GM12873 (cell line): ENCODE measurements around the gene THEM4.

Experiments
- TF ChIP-seq, protein P1 (sequence below): IDR thresholded peaks from 2 replicates; pipeline ENCODE4 v1.5.1; 2012; ENCODE audit warnings: low read depth, mild to moderate bottlenecking, moderate library complexity, low read length, control low read depth; ENCODE audit not compliant: insufficient read depth; ENCODE audit errors: missing control alignments

Gene THEM4

DNA sequence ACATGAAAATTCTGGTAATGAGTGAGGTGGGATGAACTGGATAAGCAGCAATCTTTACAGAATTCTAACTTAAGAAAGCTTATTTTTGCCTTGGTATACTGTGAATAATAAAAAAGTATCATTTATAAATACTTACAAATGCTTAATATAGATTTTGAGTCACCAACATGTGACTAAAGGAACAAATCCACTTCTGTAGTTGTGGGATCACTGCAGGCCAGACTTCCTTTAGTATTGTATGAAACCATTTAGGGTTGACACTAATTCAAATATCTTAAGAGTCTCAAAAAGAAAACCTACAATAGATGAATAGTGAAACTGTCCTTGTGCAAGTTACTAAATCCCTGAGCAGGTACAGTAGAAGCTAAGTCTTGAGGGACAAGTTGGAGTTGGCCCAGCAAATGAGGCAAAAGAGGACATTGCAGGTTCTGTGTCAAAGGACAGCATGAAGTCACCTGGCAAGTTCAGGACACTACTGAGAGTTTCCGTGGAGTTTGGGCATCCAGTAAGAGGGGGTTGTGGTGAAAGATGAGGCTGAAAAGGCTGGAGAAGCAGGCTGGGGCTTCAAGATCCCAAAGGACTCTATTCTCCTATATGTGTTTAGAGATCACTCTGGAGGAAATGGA is 5.9 kb upstream of the THEM4 start:
- TF ChIP-seq, protein P1, sequence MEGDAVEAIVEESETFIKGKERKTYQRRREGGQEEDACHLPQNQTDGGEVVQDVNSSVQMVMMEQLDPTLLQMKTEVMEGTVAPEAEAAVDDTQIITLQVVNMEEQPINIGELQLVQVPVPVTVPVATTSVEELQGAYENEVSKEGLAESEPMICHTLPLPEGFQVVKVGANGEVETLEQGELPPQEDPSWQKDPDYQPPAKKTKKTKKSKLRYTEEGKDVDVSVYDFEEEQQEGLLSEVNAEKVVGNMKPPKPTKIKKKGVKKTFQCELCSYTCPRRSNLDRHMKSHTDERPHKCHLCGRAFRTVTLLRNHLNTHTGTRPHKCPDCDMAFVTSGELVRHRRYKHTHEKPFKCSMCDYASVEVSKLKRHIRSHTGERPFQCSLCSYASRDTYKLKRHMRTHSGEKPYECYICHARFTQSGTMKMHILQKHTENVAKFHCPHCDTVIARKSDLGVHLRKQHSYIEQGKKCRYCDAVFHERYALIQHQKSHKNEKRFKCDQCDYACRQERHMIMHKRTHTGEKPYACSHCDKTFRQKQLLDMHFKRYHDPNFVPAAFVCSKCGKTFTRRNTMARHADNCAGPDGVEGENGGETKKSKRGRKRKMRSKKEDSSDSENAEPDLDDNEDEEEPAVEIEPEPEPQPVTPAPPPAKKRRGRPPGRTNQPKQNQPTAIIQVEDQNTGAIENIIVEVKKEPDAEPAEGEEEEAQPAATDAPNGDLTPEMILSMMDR, result no peak

DNA sequence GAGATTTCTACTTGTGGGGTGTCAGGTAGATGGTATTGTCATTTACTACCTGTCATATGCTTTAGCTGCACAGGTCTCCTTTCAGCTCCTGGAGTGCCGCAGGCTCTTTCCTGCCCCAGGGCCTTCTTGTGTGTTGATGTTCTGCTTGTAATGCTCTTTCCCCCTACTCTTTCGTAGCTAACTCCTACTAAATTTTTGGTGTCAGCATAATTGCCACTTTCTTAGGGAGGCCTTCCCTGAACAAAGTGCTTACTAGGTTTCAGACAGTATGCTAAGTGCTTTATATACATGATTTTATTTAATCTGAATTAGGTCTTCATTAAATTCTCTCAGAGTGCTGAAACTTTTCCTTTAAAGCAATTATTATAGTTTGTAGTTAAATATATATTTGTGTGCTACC is 4.8 kb upstream of the THEM4 start:
- TF ChIP-seq, protein P1, result no peak

DNA sequence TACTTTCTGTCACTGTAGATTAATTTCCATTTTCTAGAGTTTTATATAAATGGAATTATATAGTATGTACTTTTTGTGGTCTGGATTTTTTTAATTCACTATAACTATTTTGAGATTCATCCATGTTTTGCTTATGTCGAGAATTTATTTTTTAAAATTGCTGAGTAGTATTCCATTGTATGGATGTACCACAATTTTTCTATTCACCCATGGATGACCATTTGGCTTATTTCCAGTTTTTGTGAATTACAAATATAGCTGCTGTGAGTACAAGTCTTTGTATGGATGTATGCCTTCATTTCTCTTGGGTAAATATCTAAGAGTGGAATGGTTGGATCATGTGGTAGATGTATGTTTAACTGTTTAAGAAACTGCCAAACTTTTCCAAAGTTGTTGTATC is 3.7 kb upstream of the THEM4 start:
- TF ChIP-seq, protein P1, result no peak

DNA sequence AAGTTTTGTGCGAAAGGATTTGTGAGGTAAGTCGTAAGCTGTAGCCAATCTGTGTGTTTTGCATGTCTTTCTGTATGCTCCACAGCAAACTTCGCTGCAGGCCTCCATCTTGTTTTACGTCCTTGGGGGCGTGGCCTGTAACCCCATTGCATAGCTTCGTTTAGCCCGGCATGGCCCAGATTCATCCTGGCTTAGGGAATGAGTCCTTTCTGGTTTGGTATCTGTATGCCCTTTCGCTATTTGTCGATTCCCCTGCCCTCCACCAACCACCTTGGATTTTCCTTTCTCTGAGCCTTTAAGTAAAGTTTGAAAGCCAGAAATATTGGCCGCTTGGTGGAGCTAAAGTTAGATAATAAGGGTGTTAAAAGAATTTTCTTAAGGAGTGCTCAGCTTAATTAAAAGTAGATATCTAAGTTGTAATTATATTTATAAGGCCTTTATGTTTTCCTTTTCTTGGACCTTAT is 1.1 kb downstream of the THEM4 start:
- TF ChIP-seq, protein P1, result peak; percentile 31

DNA sequence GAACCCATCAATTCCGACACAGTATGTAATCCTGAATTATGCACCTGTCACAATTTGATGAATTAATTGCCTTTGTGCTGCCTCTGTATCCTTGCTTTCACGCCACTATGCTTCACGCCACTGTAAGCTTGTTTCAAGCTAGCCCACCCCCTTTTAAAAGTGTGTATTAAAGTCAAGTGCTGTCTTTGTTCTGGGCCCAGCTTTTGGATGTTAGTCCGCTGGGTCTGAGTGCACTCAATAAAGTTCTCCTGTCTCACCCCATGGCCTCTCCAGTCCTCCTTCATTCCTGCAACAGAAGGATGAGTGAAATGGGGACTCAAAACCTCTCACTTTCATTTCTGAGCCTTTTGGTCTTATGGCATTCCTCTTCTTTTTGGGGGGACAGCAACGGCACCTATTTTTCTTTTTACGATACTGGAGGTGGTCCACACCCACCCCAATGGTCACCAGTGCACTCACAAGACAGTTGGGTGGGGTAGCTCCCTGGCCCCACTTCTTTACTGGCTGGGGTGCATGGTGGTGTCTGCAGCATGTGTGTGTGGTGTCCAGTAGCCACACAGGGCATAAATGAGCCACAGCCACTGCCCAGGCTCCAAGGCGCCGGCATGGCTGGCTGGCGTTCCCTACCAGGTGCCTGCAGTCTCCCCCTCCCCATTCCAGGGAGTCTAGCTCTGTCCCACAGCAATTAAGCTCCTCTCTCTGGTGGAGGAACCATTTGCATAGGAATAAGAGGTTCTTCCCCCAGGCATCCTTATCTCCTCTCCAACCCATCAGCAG is 1.8 kb downstream of the THEM4 start:
- TF ChIP-seq, protein P1, result no peak

DNA sequence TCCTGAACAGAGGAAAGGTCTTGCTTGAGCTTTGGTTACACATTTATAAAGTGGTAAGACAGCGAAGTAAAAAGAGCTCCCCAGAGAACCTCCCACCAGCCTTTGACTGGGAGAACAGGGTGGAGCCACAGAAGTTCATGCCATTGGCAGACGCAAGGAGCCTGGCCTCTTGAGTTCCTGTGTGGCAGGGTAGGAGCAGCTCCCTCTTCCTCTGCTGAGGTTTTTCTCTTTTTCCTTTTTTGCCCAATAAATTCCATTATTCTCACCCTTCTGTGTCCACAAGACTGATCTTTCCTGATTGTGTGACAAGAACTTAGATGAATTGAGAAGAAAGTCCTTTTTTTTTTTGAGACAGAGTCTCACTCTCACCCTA is 4.3 kb downstream of the THEM4 start:
- TF ChIP-seq, protein P1, result no peak

DNA sequence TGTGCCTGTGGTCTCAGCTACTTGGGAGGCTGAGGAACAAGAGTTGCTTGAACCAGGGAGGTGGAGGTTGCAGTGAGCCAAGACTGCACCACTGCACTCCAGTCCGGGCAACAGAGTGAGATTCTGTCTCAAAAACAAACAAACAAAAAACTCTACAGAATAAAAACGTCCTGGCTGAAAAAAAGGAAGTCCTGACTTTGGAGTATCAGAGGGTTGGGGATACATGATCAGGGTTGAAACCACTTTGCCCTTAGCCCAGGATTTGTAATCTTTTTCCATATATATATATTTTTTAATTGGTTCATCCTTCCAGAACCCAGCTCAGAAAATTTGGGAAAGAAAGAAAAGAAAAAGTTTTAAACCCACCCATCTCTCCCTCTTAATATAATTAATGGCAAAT is 6.5 kb downstream of the THEM4 start:
- TF ChIP-seq, protein P1, result no peak
